ENCODE data around the gene ASIC1.

- TF ChIP-seq CTCF (IDR thresholded peaks at IDR 0.05; ENCODE audit: low read length), result peak; percentile 95
- no peak for TF ChIP-seq EZH2 (IDR thresholded peaks at IDR 0.05; ENCODE audit: borderline replicate concordance, low read length)
Observed at GRCh38 chr12:50039151-50039835, 18.1 kb upstream of the ASIC1 start.

Data from OCI-LY1 (cell line).